ENCODE data around the gene RLN3. TPM values are rescaled to one million over a fixed set of nuclear protein-coding genes. Genes with fewer than 3 reads are reported as not detected.
A peak's percentile ranks its signal among the peaks of the same experiment; 100 is the strongest.

Gene RLN3, protein sequence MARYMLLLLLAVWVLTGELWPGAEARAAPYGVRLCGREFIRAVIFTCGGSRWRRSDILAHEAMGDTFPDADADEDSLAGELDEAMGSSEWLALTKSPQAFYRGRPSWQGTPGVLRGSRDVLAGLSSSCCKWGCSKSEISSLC
- total RNA-seq = not detected
- long read RNA-seq, donor 1, partial matches to known transcripts = 0 of 1 reads
- long read RNA-seq, donor 1, other reads (novel, unspliced or antisense) = 1 of 1 reads
- long read RNA-seq, donor 2 = 0 reads

DNA sequence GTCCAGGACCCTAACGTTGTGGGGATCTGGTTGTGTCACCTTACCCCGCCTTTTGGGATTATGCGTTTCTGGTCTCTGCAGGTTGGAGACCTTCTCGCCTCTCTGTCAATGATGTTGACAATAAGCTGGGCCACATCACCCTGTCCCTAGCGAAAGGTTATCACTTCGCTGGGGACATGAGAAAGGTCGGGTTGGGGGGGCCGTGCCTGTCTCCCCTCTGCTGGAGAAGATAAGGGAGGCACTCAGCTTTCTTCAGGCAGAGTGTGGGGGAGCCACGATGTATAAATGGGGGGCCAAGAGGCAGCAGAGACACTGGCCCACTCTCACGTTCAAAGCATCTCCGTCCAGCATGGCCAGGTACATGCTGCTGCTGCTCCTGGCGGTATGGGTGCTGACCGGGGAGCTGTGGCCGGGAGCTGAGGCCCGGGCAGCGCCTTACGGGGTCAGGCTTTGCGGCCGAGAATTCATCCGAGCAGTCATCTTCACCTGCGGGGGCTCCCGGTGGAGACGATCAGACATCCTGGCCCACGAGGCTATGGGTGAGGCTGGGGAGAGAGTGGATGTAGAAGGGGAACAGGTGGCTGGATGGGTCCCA is at the start of gene RLN3:
RLN3 (plus strand) TSS at position 293 of the 595 bp plus-strand sequence; CDS start at position 350, 57 bp downstream.
- ATAC-seq = no peak
- DNase-seq = no peak
- intact Hi-C loops (cut with DNase I, micrococcal nuclease) = no loop called here

GRCh38 chr19:13978351-13979243 is 49.4 kb upstream of the RLN3 start:
- Histone ChIP-seq H3K9me3 (no peaks in the 10 kb centered on the region), H3K36me3 (ENCODE audit: low read depth) (no peaks in the 10 kb centered on the region), H3K4me3 (no peak overlapping the region), H3K4me1 (ENCODE audit: low read depth) (peaks cover 7% of the 10 kb centered on the region)
- TF ChIP-seq CTCF (IDR thresholded peaks at IDR 0.05) = no peak
- intact Hi-C loops (cut with DNase I, micrococcal nuclease) = no loop called here
- DNase-seq (peak; percentile 72 to 82 (median 82)), ATAC-seq (peak; percentile 74)

More for the DNA sequence above, at the start of gene RLN3:
- TF ChIP-seq CTCF (IDR thresholded peaks at IDR 0.05) = no peak
- H3K4me1 ChIP-seq (ENCODE audit: low read depth) = peaks cover 8% of the 10 kb centered on the region
- no peaks in the 10 kb centered on the region for H3K9me3 ChIP-seq
- no peaks in the 10 kb centered on the region for H3K36me3 ChIP-seq (ENCODE audit: low read depth)
- no peak within 1 kb of the TSS for H3K4me3 ChIP-seq

GRCh38 chr19:13979244-13979615 is 48.7 kb upstream of the RLN3 start:
- H3K4me3 ChIP-seq = no peak overlapping the region
- no peaks in the 10 kb centered on the region for H3K9me3 ChIP-seq
- TF ChIP-seq CTCF (IDR thresholded peaks at IDR 0.05) = no peak
- no peaks in the 10 kb centered on the region for H3K36me3 ChIP-seq (ENCODE audit: low read depth)
- DNase-seq (no peak), ATAC-seq (peak; percentile 4)
- intact Hi-C loops (cut with DNase I, micrococcal nuclease) = no loop called here
- H3K4me1 ChIP-seq (ENCODE audit: low read depth) = peaks cover 7% of the 10 kb centered on the region

DNA sequence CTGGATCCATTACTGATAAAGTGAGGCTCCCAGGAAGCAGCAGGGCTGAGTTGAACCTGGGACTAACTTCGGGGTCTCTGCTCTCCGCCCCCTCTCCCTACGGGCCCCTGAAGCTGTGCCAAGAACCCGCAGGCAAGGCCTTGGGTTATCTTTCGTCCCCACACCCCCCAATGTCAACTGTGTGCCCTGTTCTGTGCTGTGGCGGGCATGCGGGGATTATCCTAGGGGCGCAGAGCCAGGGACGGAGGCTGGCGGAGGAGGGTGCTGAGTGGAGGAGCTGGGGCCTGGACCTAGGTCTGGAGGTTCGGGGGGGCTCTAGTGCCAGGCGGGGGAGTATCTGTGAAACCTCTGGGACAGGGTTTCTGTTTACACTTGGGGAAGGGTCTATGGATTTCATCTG is 48.3 kb upstream of the RLN3 start:
- H3K4me1 ChIP-seq (ENCODE audit: low read depth) = peaks cover 7% of the 10 kb centered on the region
- no peak for DNase-seq
- intact Hi-C loops (cut with DNase I, micrococcal nuclease) = no loop called here
- H3K9me3 ChIP-seq = no peaks in the 10 kb centered on the region
- ATAC-seq = no peak
- no peak overlapping the region for H3K4me3 ChIP-seq
- no peak for TF ChIP-seq CTCF (IDR thresholded peaks at IDR 0.05)
- H3K36me3 ChIP-seq (ENCODE audit: low read depth) = no peaks in the 10 kb centered on the region

DNA sequence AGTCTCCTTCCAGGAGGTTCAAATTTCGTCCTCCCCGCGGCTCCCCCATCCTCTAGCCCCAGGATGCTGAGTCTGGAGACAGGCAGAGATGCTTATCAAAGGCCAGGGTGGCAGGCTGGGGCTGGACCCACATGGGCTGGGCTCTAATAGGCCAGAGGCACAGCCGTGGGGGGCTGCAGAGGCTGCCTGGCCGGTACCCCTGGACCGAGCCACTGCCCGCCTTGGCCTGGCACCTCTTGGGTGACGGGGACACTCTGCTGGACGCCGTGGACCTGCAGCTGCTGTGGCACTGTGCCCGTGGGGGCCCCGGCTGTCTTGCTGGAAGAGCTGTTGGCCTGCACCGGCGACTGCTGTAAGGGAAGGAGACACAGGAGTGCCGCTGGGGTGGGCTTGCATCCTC is 47.6 kb upstream of the RLN3 start:
- no peak overlapping the region for H3K4me3 ChIP-seq
- H3K4me1 ChIP-seq (ENCODE audit: low read depth) = peaks cover 7% of the 10 kb centered on the region
- peak in 1 of 3 donors; percentile 52 for DNase-seq
- no peaks in the 10 kb centered on the region for H3K36me3 ChIP-seq (ENCODE audit: low read depth)
- ATAC-seq = no peak
- H3K9me3 ChIP-seq = no peaks in the 10 kb centered on the region
- no peak for TF ChIP-seq CTCF (IDR thresholded peaks at IDR 0.05)
- intact Hi-C loops (cut with DNase I, micrococcal nuclease) = no loop called here

Data from mucosa of descending colon (tissue), 3 donors.